HCT116 (cell line): ENCODE data around the gene C15orf61. TPM values are rescaled to one million over a fixed set of nuclear protein-coding genes. Genes with fewer than 3 reads are reported as not detected.

ENCODE experiments used
- ATAC-seq: fragments of 200-7000 bp; cut with Tn5 transposase; 2 replicates; pipeline ENCODE4 v1.9.1; 2020; ENCODE audit warnings: mild to moderate bottlenecking, moderate library complexity
- BruUV-seq: library from RNA; stranded (reverse); fragments of 400-500 nt; replicated peaks from 2 replicates; lab custom pipeline; 2021; lab: Mats Ljungman, UMichigan
- CTCF ChIA-PET: fragments of 300-600 bp; sonication (Branson Sonifier 250); formaldehyde crosslinking; loops from one replicate; lab custom pipeline; 2021; ENCODE audit warnings: antibody characterized with exemption; lab: Charles Lee
- POLR2A ChIA-PET: fragments of 300-600, 350-600 bp; sonication (Branson Sonifier 250); formaldehyde crosslinking; loops from one replicate; lab custom pipeline; 2021; ENCODE audit warnings: antibody characterized with exemption; lab: Charles Lee
- RAD21 ChIA-PET, 2 experiments: fragments of 300-600 bp; sonication (Branson Sonifier 250); formaldehyde crosslinking; loops; one replicate each; lab custom pipeline; 2023; ENCODE audit warnings: low total read pairs in 2 of 2; ENCODE audit not compliant: uncharacterized antibody in 2 of 2, unreplicated experiment in 2 of 2, low non-redundant PET in 1 of 2; lab: Charles Lee
- DNase-seq: peaks from one replicate; pipeline ENCODE4 v3.0.0-alpha.2; 2010; ENCODE audit warnings: low read depth, low spot score
- H2AFZ ChIP-seq: fragments of 200-600 bp; shearing (Covaris generic), sonication (generic); 2 replicates; pipeline ENCODE4 v1.6.1; 2017; ENCODE audit warnings: low read depth, mixed run types, mixed read lengths, antibody characterized with exemption, low read length; ENCODE audit not compliant: poor library complexity, severe bottlenecking
- H3K27ac ChIP-seq: 2 replicates; pipeline ENCODE4 v1.5.1; 2012; ENCODE audit warnings: low read depth, low read length
- H3K27me3 ChIP-seq: fragments of 200-600 bp; sonication (generic); 2 replicates; pipeline ENCODE4 v1.6.1; 2016; ENCODE audit warnings: mixed run types, low read length, mixed read lengths; ENCODE audit not compliant: insufficient read depth
- H3K36me3 ChIP-seq, 2 experiments: fragments of 200-500 bp in 1 of 2; fragments of 200-600 bp in 1 of 2; sonication (Bioruptor generic) in 1 of 2; sonication (generic) in 1 of 2; 2 replicates each; pipeline versions ENCODE4 v1.5.1 to v1.6.1; 2014 to 2016; ENCODE audit warnings: low read length in 2 of 2, inconsistent platforms in 1 of 2, mixed read lengths in 1 of 2, mixed run types in 1 of 2; ENCODE audit not compliant: insufficient read depth in 2 of 2, control insufficient read depth in 1 of 2
- H3K4me1 ChIP-seq, 2 experiments: fragments of 200-600 bp in 1 of 2; sonication (generic) in 1 of 2; 2 replicates each; pipeline versions ENCODE4 v1.5.1 to v1.6.1; 2012 to 2017; ENCODE audit warnings: low read length in 2 of 2, inconsistent platforms in 1 of 2, mild to moderate bottlenecking in 1 of 2, mixed read lengths in 1 of 2, mixed run types in 1 of 2, moderate library complexity in 1 of 2; ENCODE audit not compliant: insufficient read depth in 2 of 2, control insufficient read depth in 1 of 2
- H3K4me2 ChIP-seq: fragments of 200-600 bp; sonication (generic); 2 replicates; pipeline ENCODE4 v1.6.1; 2017; ENCODE audit warnings: mixed run types, low read length, mixed read lengths
- H3K4me3 ChIP-seq, 2 experiments: fragments of 200-600 bp in 1 of 2; sonication (generic) in 1 of 2; replicated peaks in 1 of 2; 2 replicates each; pipeline ENCODE4 v1.5.1; 2011 to 2016; ENCODE audit warnings: low read length in 2 of 2, control low read depth in 1 of 2, low read depth in 1 of 2, mild to moderate bottlenecking in 1 of 2, mixed read lengths in 1 of 2, mixed run types in 1 of 2
- H3K79me2 ChIP-seq: fragments of 200-600 bp; sonication (generic); 2 replicates; pipeline ENCODE4 v1.6.1; 2017; ENCODE audit warnings: mild to moderate bottlenecking, mixed run types, low read length, moderate library complexity, mixed read lengths; ENCODE audit not compliant: insufficient read depth
- H3K9ac ChIP-seq: fragments of 200-600 bp; sonication (generic); 2 replicates; pipeline ENCODE4 v1.6.1; 2016; ENCODE audit warnings: low read length, mixed read lengths
- H3K9me2 ChIP-seq: fragments of 200-600 bp; sonication (generic), shearing (Covaris generic); 2 replicates; pipeline ENCODE4 v1.6.1; 2017; ENCODE audit warnings: mixed run types, mild to moderate bottlenecking, moderate library complexity; ENCODE audit not compliant: insufficient read depth
- H3K9me3 ChIP-seq, 2 experiments: fragments of 200-500 bp in 1 of 2; fragments of 200-600 bp in 1 of 2; sonication (Bioruptor generic) in 1 of 2; sonication (generic) in 1 of 2; 2 replicates each; pipeline ENCODE4 v1.6.1; 2014 to 2017; ENCODE audit warnings: low read length in 2 of 2, mixed read lengths in 2 of 2, inconsistent platforms in 1 of 2, low read depth in 1 of 2, mild to moderate bottlenecking in 1 of 2, mixed run types in 1 of 2, moderate library complexity in 1 of 2; ENCODE audit not compliant: control insufficient read depth in 1 of 2, insufficient read depth in 1 of 2
- H4K20me1 ChIP-seq: fragments of 200-600 bp; sonication (generic), shearing (Covaris generic); 2 replicates; pipeline ENCODE4 v1.6.1; 2017; ENCODE audit warnings: mixed run types, mild to moderate bottlenecking, moderate library complexity; ENCODE audit not compliant: insufficient read depth
- CEBPB ChIP-seq: IDR thresholded peaks from 2 replicates; pipeline ENCODE4 v1.6.1; 2012; ENCODE audit warnings: low read depth
- CTCF ChIP-seq, 3 experiments: fragments of 200-600 bp in 1 of 3; sonication (generic) in 1 of 3; IDR thresholded peaks in 2 of 3; conservative IDR thresholded peaks in 1 of 3; 2 replicates each; pipeline ENCODE4 v1.5.1; 2012 to 2017; ENCODE audit warnings: low read depth in 2 of 3, low read length in 2 of 3, antibody characterized with exemption in 1 of 3, borderline replicate concordance in 1 of 3, control low read depth in 1 of 3, mild to moderate bottlenecking in 1 of 3, mixed read lengths in 1 of 3, mixed run types in 1 of 3, moderate library complexity in 1 of 3; ENCODE audit not compliant: insufficient read depth in 1 of 3
- EGR1 ChIP-seq: IDR thresholded peaks from 2 replicates; pipeline ENCODE4 v1.6.1; 2012; ENCODE audit warnings: low read depth
- ELF1 ChIP-seq: IDR thresholded peaks from 2 replicates; pipeline ENCODE4 v1.6.1; 2012; ENCODE audit warnings: low read depth, borderline replicate concordance
- EZH2 ChIP-seq: fragments of 200-600 bp; sonication (generic); IDR thresholded peaks from 2 replicates; pipeline ENCODE4 v1.6.1; 2017; ENCODE audit warnings: antibody characterized with exemption, mixed run types
- EZH2phosphoT487 ChIP-seq: fragments of 200-600 bp; IDR thresholded peaks from 2 replicates; pipeline ENCODE4 v1.6.1; 2018; ENCODE audit warnings: antibody characterized with exemption, borderline replicate concordance
- MAX ChIP-seq: IDR thresholded peaks from 2 replicates; pipeline ENCODE4 v1.6.1; 2012
- SIN3A ChIP-seq: IDR thresholded peaks from 2 replicates; pipeline ENCODE4 v1.6.1; 2012; ENCODE audit warnings: low read depth
- SP1 ChIP-seq: IDR thresholded peaks from 2 replicates; pipeline ENCODE4 v1.6.1; 2012; ENCODE audit warnings: low read depth
- SRF ChIP-seq: IDR thresholded peaks from 2 replicates; pipeline ENCODE4 v1.6.1; 2012; ENCODE audit warnings: low read depth
- YY1 ChIP-seq: IDR thresholded peaks from 2 replicates; pipeline ENCODE4 v1.6.1; 2011; ENCODE audit warnings: low read length, low read depth, moderate library complexity, mild to moderate bottlenecking; ENCODE audit not compliant: insufficient replicate concordance; ENCODE audit errors: extremely low read depth
- ZBTB33 ChIP-seq: IDR thresholded peaks from 2 replicates; pipeline ENCODE4 v1.6.1; 2011; ENCODE audit warnings: mild to moderate bottlenecking, low read length, moderate library complexity; ENCODE audit not compliant: insufficient replicate concordance; ENCODE audit errors: extremely low read depth
- ZFX ChIP-seq: fragments of 450-650 bp; IDR thresholded peaks from 2 replicates; pipeline ENCODE4 v1.6.1; 2017
- ZNF274 ChIP-seq: fragments of 200-500 bp; sonication (Bioruptor generic); IDR thresholded peaks from 2 replicates; pipeline ENCODE4 v1.6.1; 2014; ENCODE audit warnings: mild to moderate bottlenecking, low read depth, low read length, inconsistent platforms
- intact Hi-C: fragments of 100-400 bp; cut with micrococcal nuclease; formaldehyde crosslinking; loops from 2 replicates; pipeline ENCODE4 v1.10.0; 2022
- total RNA-seq: library from RNA; stranded (reverse); gene quantifications from one replicate; pipeline ENCODE4 v1.2.1, GENCODE V29; 2021; ENCODE audit not compliant: unreplicated experiment

Gene C15orf61
- total RNA-seq, 1 experiment from 2014 or later = 9.9 TPM

GRCh38 chr15:67506775-67507747 lies 13.9 kb upstream of the C15orf61 start:
- Histone ChIP-seq H3K36me3 (no peaks in the 10 kb centered on the region), H3K9me2 (no peaks in the 10 kb centered on the region), H3K4me3 (no peak overlapping the region), H3K27ac (no peak overlapping the region), H3K4me2 (no peak overlapping the region), H3K4me1 (no peaks in the 10 kb centered on the region), H3K27me3 (no peaks in the 10 kb centered on the region), H2AFZ (no peak overlapping the region), H3K79me2 (no peaks in the 10 kb centered on the region), H4K20me1 (no peaks in the 10 kb centered on the region), H3K9ac (no peak overlapping the region), H3K9me3 (no peaks in the 10 kb centered on the region)
- intact Hi-C loops = no loop called here
- CTCF ChIA-PET = no interaction called here
- POLR2A ChIA-PET = no interaction called here
- DNase-seq (no peak), ATAC-seq (no peak)
- RAD21 ChIA-PET = no interaction called here
- TF ChIP-seq ELF1 (no peak), CEBPB (0 out of 2 replicates have a peak, but pooled peaks have one; percentile 36)
- no TSS peak for BruUV-seq

GRCh38 chr15:67508407-67508806 lies 12.5 kb upstream of the C15orf61 start:
- ChIA-PET CTCF (no interaction called here), POLR2A (no interaction called here), RAD21 (no interaction called here)
- Histone ChIP-seq H3K9me2 (no peaks in the 10 kb centered on the region), H3K9me3 (no peaks in the 10 kb centered on the region), H3K4me2 (no peak overlapping the region), H3K9ac (no peak overlapping the region), H2AFZ (no peak overlapping the region), H3K27me3 (no peaks in the 10 kb centered on the region), H3K79me2 (no peaks in the 10 kb centered on the region), H4K20me1 (no peaks in the 10 kb centered on the region), H3K4me1 (no peaks in the 10 kb centered on the region), H3K4me3 (no peak overlapping the region), H3K27ac (no peak overlapping the region), H3K36me3 (no peaks in the 10 kb centered on the region)
- no TSS peak for BruUV-seq
- TF ChIP-seq SIN3A (no peak), ZNF274 (no peak), EZH2phosphoT487 (no peak), ZBTB33 (no peak), SP1 (no peak), YY1 (no peak), ZFX (no peak), SRF (no peak), CTCF (IDR thresholded peaks at IDR 0.05 in 2 of 3, conservative IDR thresholded peaks at IDR 0.05 in 1 of 3; ENCODE audit: borderline replicate concordance in 1 of 3, insufficient read depth in 1 of 3, low read depth in 2 of 3, low read length in 2 of 3) (no peak), ELF1 (no peak), MAX (no peak), EZH2 (no peak), EGR1 (no peak), CEBPB (no peak)
- DNase-seq = no peak
- intact Hi-C loops = no loop called here
- ATAC-seq = no peak
